Smooth muscle cell of the brain vasculature (primary cell): ENCODE measurements around the gene ASB4.
A peak's percentile ranks its signal among the peaks of the same experiment; 100 is the strongest.
"Not testable (repeated sequence)": the region's sequence is repeated elsewhere in the genome, so short reads cannot be mapped to it uniquely, and the experiment has no call there.

Experiments used
- DNase-seq: peaks from one replicate; pipeline ENCODE4 v3.0.0-alpha.2; 2012; ENCODE audit warnings: low read depth, low spot score

The ASB4 gene

GRCh38 chr7:95485391-95486123 is at the start of gene ASB4:
Gene ASB4, plus strand, starts transcription at chr7:95485943. Its CDS starts 29 bp downstream, at chr7:95485972.
- DNase-seq = no peak

- no peak for DNase-seq
Observed at GRCh38 chr7:95436407-95436806, 49.3 kb upstream of the ASB4 start.

- no peak for DNase-seq
Observed at GRCh38 chr7:95440394-95441038, 45.2 kb upstream of the ASB4 start.

GRCh38 chr7:95441042-95441823 is 44.5 kb upstream of the ASB4 start:
- no peak for DNase-seq

- no peak for DNase-seq
Observed at GRCh38 chr7:95444796-95445195, 40.9 kb upstream of the ASB4 start.

- no peak for DNase-seq
Observed at GRCh38 chr7:95446618-95447017, 39.1 kb upstream of the ASB4 start.

GRCh38 chr7:95454438-95455045 is 31.2 kb upstream of the ASB4 start:
- DNase-seq = no peak

- DNase-seq = no peak
Observed at GRCh38 chr7:95457947-95458346, 27.8 kb upstream of the ASB4 start.

GRCh38 chr7:95460653-95461052 is 25.1 kb upstream of the ASB4 start:
- DNase-seq = not testable (repeated sequence)

GRCh38 chr7:95467912-95468607 is 17.7 kb upstream of the ASB4 start:
- DNase-seq = no peak

- DNase-seq = no peak
Observed at GRCh38 chr7:95469187-95469586, 16.6 kb upstream of the ASB4 start.

GRCh38 chr7:95469848-95470247 is 15.9 kb upstream of the ASB4 start:
- no peak for DNase-seq

GRCh38 chr7:95470452-95470851 is 15.3 kb upstream of the ASB4 start:
- peak; percentile 65 for DNase-seq

- no peak for DNase-seq
Observed at GRCh38 chr7:95471071-95471470, 14.7 kb upstream of the ASB4 start.

GRCh38 chr7:95472581-95473161 is 13.1 kb upstream of the ASB4 start:
- no peak for DNase-seq

GRCh38 chr7:95473276-95473985 is 12.3 kb upstream of the ASB4 start:
- no peak for DNase-seq

GRCh38 chr7:95476072-95476847 is 9.5 kb upstream of the ASB4 start:
- DNase-seq = no peak

- DNase-seq = peak; percentile 60
Observed at GRCh38 chr7:95476904-95477594, 8.7 kb upstream of the ASB4 start.
